Uterus (tissue), 2 donors: Measurements from ENCODE around the gene CIBAR2.

Experiments
- CTCF ChIP-seq, 4 experiments: fragments of 200-600 bp in 2 of 4; fragments of 450-650 bp in 2 of 4; sonication (generic) in 2 of 4; IDR thresholded peaks; one replicate each; pipeline ENCODE4 v1.5.1; 2016 to 2019; ENCODE audit warnings: antibody characterized with exemption in 4 of 4, mild to moderate bottlenecking in 2 of 4, moderate library complexity in 1 of 4
- POLR2A ChIP-seq, 2 donors: fragments of 450-650 bp; IDR thresholded peaks; one replicate each; pipeline ENCODE4 v1.6.1; 2016; ENCODE audit warnings: antibody characterized with exemption in 2 of 2, mild to moderate bottlenecking in 1 of 2, moderate library complexity in 1 of 2

DNA sequence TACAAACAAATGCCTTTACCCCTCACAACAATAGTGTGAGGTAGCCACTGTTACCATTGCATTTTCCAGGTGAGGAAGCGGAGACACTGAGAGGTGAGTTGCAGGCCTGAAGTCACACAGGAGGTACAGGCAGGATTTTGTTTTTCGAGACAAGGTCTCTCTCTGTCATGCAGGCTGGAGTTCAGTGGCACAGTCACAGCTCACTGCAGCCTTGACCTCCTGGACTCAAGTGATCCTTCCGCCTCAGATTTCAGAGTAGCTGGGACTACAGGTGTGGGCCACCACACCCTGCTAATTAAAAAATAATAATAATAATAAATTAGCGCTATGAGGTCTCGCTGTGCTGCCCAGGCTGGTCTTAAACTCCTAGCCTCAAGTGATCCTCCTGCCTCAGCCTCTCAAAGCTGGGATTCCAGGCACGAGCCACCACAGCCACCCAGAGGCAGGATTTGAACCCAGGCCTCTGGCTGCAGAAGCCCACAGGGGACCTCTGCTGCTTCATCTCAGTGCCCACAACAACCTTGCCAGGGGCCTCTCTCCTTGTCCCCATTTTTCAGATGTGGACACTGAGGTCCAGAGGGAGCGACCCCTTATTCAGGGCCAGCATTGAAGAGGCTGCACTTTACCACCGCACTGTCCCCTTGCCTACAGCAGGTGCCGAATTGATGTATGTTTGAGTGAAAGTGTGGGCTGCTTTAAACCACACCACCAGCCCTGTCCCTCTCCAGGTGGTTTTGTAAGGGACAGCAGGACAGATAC lies 16.0 kb upstream of the CIBAR2 start:
- TF ChIP-seq CTCF (IDR thresholded peaks at IDR 0.05) (no peak), POLR2A (IDR thresholded peaks at IDR 0.05) (no peak)
